Kidney (tissue), 14 donors: ENCODE results near the gene NPFF. TPM values are rescaled to one million over a fixed set of nuclear protein-coding genes. Genes with fewer than 3 reads are reported as not detected.
A peak's percentile ranks its signal among the peaks of the same experiment; 100 is the strongest.

Experiments
- DNase-seq, 5 donors: peaks; one replicate each; pipeline ENCODE4 v3.0.0-alpha.2; 2013 to 2020
- FAIRE-seq: peaks from 2 replicates; lab custom pipeline; 2012; peaks lifted over from hg19 to GRCh38; lab: Jason Lieb, UNC
- H3K27ac ChIP-seq, 2 donors: one replicate each; pipeline ENCODE4 v1.7.0; 2013; ENCODE audit warnings: low read depth in 2 of 2, low read length in 2 of 2, inconsistent platforms in 1 of 2
- H3K27me3 ChIP-seq: one replicate; pipeline ENCODE4 v1.7.1; 2013; ENCODE audit warnings: low read length, inconsistent platforms; ENCODE audit not compliant: control insufficient read depth, insufficient read depth
- H3K36me3 ChIP-seq, 3 donors: one replicate each; pipeline versions ENCODE4 v1.7.0 to v1.7.1; 2013; ENCODE audit warnings: low read length in 3 of 3, control low read depth in 1 of 3, inconsistent platforms in 1 of 3; ENCODE audit not compliant: insufficient read depth in 3 of 3, control insufficient read depth in 2 of 3
- H3K4me1 ChIP-seq, 3 donors: one replicate each; pipeline versions ENCODE4 v1.7.0 to v1.7.1; 2013; ENCODE audit warnings: low read length in 3 of 3, inconsistent platforms in 1 of 3, low read depth in 1 of 3; ENCODE audit not compliant: control insufficient read depth in 2 of 3, insufficient read depth in 2 of 3
- H3K4me3 ChIP-seq, 3 donors: one replicate each; pipeline versions ENCODE4 v1.7.0 to v1.8.1; 2013; ENCODE audit warnings: low read length in 3 of 3, control low read depth in 1 of 3, inconsistent platforms in 1 of 3
- H3K9ac ChIP-seq, 3 donors: one replicate each; pipeline versions ENCODE4 v1.7.0 to v1.7.1; 2013; ENCODE audit warnings: low read length in 3 of 3, control low read depth in 1 of 3, inconsistent platforms in 1 of 3
- H3K9me3 ChIP-seq, 3 donors: one replicate each; pipeline versions ENCODE4 v1.7.0 to v1.7.1; 2013; ENCODE audit warnings: low read length in 3 of 3, control low read depth in 1 of 3, inconsistent platforms in 1 of 3; ENCODE audit not compliant: control insufficient read depth in 2 of 3, insufficient read depth in 1 of 3
- CTCF ChIP-seq: IDR thresholded peaks from 3 replicates; pipeline ENCODE4 v1.5.1; 2012; ENCODE audit warnings: mild to moderate bottlenecking, moderate library complexity, borderline replicate concordance; ENCODE audit not compliant: insufficient read depth; ENCODE audit errors: extremely low read depth
- intact Hi-C: fragments of 100-400 bp; cut with DNase I; formaldehyde crosslinking; loops from one replicate; pipeline ENCODE4 v1.11.1; 2022
- polyA plus RNA-seq: library from polyadenylated mRNA; stranded (reverse); fragments of 350-450 nt; fragmentation: Illumina TruSeq; extraction: RNeasy Lipid Tissue Mini Kit (QIAGEN cat#74804); gene quantifications from one replicate; pipeline ENCODE4 v1.2.3, GENCODE V29; 2014; ENCODE audit warnings: low read depth, low replicate concordance; ENCODE audit not compliant: insufficient read depth
- total RNA-seq: library from RNA; stranded (reverse); fragmentation: NEBNext Ultra II Directional; extraction: Animal tissue kit (Norgen Biotek cat#: 25700); gene quantifications from one replicate; pipeline ENCODE4 v1.2.1, GENCODE V29; 2021
- donor health status: control.
- donor health status: control.
- donor health status: control.
- donor health status: control.
- donor health status: control.
- donor health status: DM: yes; HTN: yes; CAD: no.
- donor health status: Normal renal cell carcinoma (clear cell type).

NPFF gene
- total and polyA plus RNA-seq, 2 donors from 2014 or later = 1.3 TPM; not detected in 1

GRCh38 chr12:53500776-53501614 is 6.3 kb downstream of the NPFF start, which contains the start of gene TARBP2:
Gene TARBP2, plus strand, starts transcription at chr12:53501283. Its CDS starts 126 bp downstream, at chr12:53501409.
- TF ChIP-seq CTCF = no peak
- peaks cover 2 to 31% (median 20%) of the 10 kb centered on the region in 3 donors for H3K4me1 ChIP-seq
- H3K4me3 ChIP-seq = peak within 1 kb of the TSS; percentile 82 to 95 (median 83)
- H3K27ac ChIP-seq = peak within 1 kb of the TSS; percentile 98 to 100
- DNase-seq (peak; percentile 99 to 100 (median 99)), FAIRE-seq (peak; percentile 98)
- intact Hi-C loops = no loop called here
- H3K36me3 ChIP-seq = peaks cover 0 to 8% (median 4%) of the 10 kb centered on the region in 3 donors
- no peaks in the 10 kb centered on the region for H3K27me3 ChIP-seq
- peak within 1 kb of the TSS; percentile 79 to 100 (median 91) for H3K9ac ChIP-seq
- no peaks in the 10 kb centered on the region for H3K9me3 ChIP-seq

- intact Hi-C loops = no loop called here
- peak overlapping the region; percentile 79 to 100 (median 91) for H3K9ac ChIP-seq
- H3K4me1 ChIP-seq = peaks cover 2 to 33% (median 26%) of the 10 kb centered on the region in 3 donors
- H3K27ac ChIP-seq = peak overlapping the region; percentile 98 to 100
- H3K27me3 ChIP-seq = no peaks in the 10 kb centered on the region
- TF ChIP-seq CTCF = no peak
- H3K36me3 ChIP-seq = peaks cover 0 to 4% (median 3%) of the 10 kb centered on the region in 3 donors
- peak overlapping the region; percentile 82 to 95 (median 83) for H3K4me3 ChIP-seq
- FAIRE-seq (no peak), DNase-seq (peak in 3 of 5 donors; percentile 59 to 83 (median 73))
- H3K9me3 ChIP-seq = no peaks in the 10 kb centered on the region
These were observed 7.0 kb downstream of the NPFF start for GRCh38 chr12:53500142-53500775.

GRCh38 chr12:53499266-53500141 is 7.8 kb downstream of the NPFF start, which contains the start of gene MAP3K12:
Gene MAP3K12, minus strand, starts transcription at chr12:53499458. Its CDS starts 12,067 bp downstream, at chr12:53487391.
- intact Hi-C loops = no loop called here
- FAIRE-seq = no peak
- no peak for TF ChIP-seq CTCF
- Histone ChIP-seq H3K27ac (peak within 1 kb of the TSS; percentile 98 to 100), H3K36me3 (peaks cover 0 to 4% (median 0%) of the 10 kb centered on the region in 3 donors), H3K4me1 (peaks cover 2 to 33% (median 26%) of the 10 kb centered on the region in 3 donors), H3K4me3 (peak within 1 kb of the TSS; percentile 82 to 95 (median 83)), H3K9ac (peak within 1 kb of the TSS; percentile 79 to 100 (median 91)), H3K27me3 (no peaks in the 10 kb centered on the region), H3K9me3 (no peaks in the 10 kb centered on the region)
- DNase-seq = peak; percentile 75 to 95 (median 87)
